T47D (cell line): ENCODE measurements around the gene OR10A6.
A peak's percentile ranks its signal among the peaks of the same experiment; 100 is the strongest.

Experiments
- DNase-seq, 2 experiments: peaks; one replicate each; pipeline versions ENCODE4 v3.0.0 to v3.0.0-alpha.2; 2011 to 2012; ENCODE audit warnings: low read depth in 1 of 2, low spot score in 1 of 2
- JUND ChIP-seq: IDR thresholded peaks from 2 replicates; pipeline ENCODE4 v1.6.1; 2012; ENCODE audit warnings: low read depth
- in situ Hi-C: cut with HindIII; loops from 2 replicates; pipeline ENCODE4 v1.10.0; 2016; ENCODE audit warnings: low sequenced_read_pairs, low pct_unique_long_range_greater_than_20kb

Gene OR10A6, protein sequence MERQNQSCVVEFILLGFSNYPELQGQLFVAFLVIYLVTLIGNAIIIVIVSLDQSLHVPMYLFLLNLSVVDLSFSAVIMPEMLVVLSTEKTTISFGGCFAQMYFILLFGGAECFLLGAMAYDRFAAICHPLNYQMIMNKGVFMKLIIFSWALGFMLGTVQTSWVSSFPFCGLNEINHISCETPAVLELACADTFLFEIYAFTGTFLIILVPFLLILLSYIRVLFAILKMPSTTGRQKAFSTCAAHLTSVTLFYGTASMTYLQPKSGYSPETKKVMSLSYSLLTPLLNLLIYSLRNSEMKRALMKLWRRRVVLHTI

DNA sequence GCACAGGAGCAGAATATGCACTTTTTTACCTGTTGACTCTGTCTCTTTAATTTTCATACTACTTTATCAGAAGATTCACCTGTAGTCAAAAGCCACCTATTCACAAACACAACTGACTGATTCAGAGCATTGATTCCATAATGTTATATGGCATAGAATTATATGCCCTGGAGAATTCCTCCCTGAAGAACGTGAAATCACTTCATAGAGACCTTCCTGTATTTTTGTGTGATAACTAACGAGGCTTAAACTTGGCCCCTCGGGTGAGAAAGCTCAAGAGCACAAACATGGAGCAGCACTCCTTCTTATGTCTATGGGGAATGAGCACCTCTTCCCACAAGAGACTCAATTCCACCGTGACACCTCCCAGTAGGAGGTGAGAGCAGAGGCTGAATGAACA is at the start of gene OR10A6:
Gene OR10A6, minus strand, starts transcription at position 101 of the 400 bp plus-strand sequence. CDS start 2,606 bp downstream, outside the sequence.
- DNase-seq, result no peak
- TF ChIP-seq JUND, result no peak
- in situ Hi-C loops, result no loop called here

- in situ Hi-C loops, result no loop called here
- TF ChIP-seq JUND, result no peak
- DNase-seq, result peak in 1 of 2 experiments; percentile 16
Measured at GRCh38 chr11:7977232-7977917, 46.3 kb upstream of the OR10A6 start.

DNA sequence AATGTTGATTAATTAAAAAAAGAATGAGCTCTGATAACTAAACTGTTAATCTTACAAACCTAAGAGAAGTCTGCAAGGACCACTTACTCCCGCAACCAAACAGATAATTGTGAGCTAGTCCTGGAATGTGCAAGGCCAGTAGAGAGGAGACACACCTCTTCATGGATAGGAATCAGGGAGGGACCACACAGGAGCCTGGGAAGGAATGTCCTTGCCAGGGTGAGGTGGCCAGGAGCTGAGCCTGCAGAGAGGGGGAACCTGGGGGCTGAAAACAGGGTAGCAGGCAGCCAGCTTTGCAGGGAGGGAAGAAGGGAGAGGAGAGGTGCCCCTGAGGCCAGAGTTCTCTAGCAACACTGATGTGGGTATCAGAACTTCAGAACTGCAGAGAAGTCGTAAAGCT is 43.6 kb upstream of the OR10A6 start:
- in situ Hi-C loops, result no loop called here
- no peak for DNase-seq
- TF ChIP-seq JUND, result no peak

- no peak for TF ChIP-seq JUND
- DNase-seq, result no peak
- in situ Hi-C loops, result no loop called here
Measured at GRCh38 chr11:7973011-7973410, 41.9 kb upstream of the OR10A6 start.

DNA sequence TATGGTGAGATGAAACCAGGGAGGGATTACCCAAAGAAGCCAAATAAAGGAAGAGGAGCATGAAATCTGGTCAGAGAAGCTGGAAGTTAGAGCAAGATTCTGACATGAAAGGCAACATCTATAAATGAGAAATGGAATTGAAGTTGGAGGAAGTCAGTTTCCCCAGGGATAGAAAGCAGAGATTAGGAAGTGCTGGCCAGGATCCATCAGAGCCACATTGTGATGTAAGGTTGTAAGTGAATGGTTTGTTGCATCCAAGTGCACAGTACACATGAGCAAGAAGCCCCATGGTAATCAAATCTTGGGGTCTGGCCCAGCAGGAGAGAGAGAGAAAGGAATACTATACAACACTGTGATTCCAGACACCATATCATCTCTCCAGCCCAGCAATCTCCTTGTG is 40.8 kb upstream of the OR10A6 start:
- in situ Hi-C loops, result no loop called here
- DNase-seq, result no peak
- no peak for TF ChIP-seq JUND

DNA sequence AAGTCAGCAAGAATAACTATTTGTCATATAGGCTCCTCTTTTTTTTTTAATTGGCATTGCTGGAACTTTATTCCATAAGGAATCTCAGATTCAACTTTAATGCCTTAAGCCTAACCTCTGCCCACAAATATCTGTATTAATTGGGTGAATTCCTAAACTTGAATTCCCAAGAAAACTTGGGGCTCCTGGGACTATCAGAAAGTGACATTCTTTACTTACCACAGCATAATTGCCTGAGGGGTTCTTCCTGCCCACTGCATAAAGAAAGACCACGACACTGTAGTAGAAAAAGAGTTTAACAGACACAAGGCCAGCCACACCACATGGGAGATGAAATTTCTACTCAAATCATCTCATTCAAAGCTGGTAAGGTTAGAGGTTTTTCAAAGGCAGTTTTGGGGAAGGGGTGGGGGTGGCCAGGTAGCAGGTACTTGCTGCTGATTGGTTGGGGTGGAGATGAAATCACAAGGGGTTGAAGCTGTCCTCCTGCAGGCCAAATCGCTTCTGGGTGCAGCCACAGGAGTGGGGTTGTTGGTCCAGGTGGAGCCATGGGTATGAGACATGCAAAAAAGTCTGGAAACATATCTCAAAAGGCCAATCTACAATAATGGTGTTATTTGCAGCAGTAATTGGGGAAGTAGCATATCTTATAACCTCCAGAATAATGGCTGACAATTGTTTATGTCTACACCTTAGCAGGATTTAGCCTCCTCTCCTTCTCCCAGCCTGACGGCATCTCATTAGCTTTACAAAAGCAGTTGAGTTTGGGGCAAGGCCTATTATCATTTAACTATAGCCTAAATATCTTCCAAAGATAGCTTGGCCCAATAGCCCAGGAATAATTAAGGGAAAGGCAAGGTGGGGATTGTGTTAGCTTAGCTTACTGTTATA is 38.9 kb upstream of the OR10A6 start:
- TF ChIP-seq JUND, result no peak
- no peak for DNase-seq
- in situ Hi-C loops, result no loop called here

GRCh38 chr11:7968686-7969085 is 37.6 kb upstream of the OR10A6 start:
- in situ Hi-C loops, result no loop called here
- DNase-seq, result no peak
- TF ChIP-seq JUND, result no peak

DNA sequence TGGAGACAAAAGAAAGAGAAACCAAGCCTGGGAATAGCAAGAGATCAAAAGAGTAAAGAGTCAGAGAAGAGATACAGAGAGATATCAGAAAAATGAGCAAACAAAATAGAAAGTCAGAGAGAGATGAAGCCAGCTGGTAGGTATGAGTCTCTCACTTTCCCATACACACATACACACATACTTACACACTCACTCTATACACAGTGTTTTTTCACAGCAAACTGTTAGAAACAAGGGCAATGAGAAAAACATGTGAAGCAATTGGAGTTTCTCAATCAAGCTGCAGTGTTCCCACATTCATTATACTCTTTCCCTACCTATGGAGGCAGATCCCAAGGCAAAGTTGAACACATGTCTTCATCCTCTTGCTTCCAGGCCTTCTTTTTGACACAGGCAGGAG is 36.8 kb upstream of the OR10A6 start:
- no peak for DNase-seq
- in situ Hi-C loops, result no loop called here
- TF ChIP-seq JUND, result no peak

GRCh38 chr11:7967097-7967496 is 36.0 kb upstream of the OR10A6 start:
- in situ Hi-C loops, result no loop called here
- no peak for TF ChIP-seq JUND

DNA sequence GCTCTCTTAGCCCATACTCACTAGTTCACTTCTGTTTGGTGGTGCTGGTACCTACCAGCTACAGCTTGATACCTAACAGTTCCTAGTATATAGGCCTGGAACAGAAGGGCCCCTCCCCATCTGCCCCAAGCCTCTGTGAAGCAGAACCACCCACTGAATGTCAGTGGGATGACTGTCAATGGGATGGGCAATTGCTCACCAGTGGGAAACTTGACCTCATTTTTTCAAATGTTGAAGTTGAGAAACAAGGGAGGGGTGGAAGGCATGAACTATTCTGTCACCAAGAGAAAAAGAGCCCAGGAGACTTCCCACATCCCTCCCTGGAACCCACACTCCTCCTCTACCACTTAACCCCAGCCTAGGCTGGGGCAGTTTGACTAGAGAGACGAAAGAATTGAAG is 34.3 kb upstream of the OR10A6 start, which contains the start of gene NLRP10:
Gene NLRP10, minus strand, starts transcription at position 62 of the 400 bp plus-strand sequence. CDS start 1,952 bp downstream, outside the sequence.
- in situ Hi-C loops, result no loop called here
- no peak for DNase-seq
- TF ChIP-seq JUND, result no peak

More at GRCh38 chr11:7967097-7967496, 36.0 kb upstream of the OR10A6 start:
- DNase-seq, result no peak

GRCh38 chr11:7964873-7965272 is 33.8 kb upstream of the OR10A6 start:
- no peak for DNase-seq
- no peak for TF ChIP-seq JUND
- in situ Hi-C loops, result no loop called here

- DNase-seq, result no peak
- no peak for TF ChIP-seq JUND
- in situ Hi-C loops, result no loop called here
Measured at GRCh38 chr11:7964261-7964660, 33.2 kb upstream of the OR10A6 start.
